Panc1 (cell line): Measurements from ENCODE around the gene KDM1A. TPM values are rescaled to one million over a fixed set of nuclear protein-coding genes. Genes with fewer than 3 reads are reported as not detected.

ENCODE experiments used
- ATAC-seq: fragments of 200-7000 bp; cut with Tn5 transposase; 2 replicates; pipeline ENCODE4 v1.9.1; 2020; ENCODE audit warnings: mild to moderate bottlenecking, moderate library complexity
- BruUV-seq: library from RNA; stranded (reverse); fragments of 400-500 nt; replicated peaks from 2 replicates; lab custom pipeline; 2021; lab: Mats Ljungman, UMichigan
- CTCF ChIA-PET: fragments of 300-600 bp; sonication (Branson Sonifier 250); formaldehyde crosslinking; loops from one replicate; lab custom pipeline; 2022; ENCODE audit warnings: antibody characterized with exemption; lab: Charles Lee
- POLR2A ChIA-PET: fragments of 300-600 bp; sonication (Branson Sonifier 250); formaldehyde crosslinking; loops from one replicate; lab custom pipeline; 2022; ENCODE audit warnings: antibody characterized with exemption; lab: Charles Lee
- DNase-seq: peaks from one replicate; pipeline ENCODE4 v3.0.0-alpha.2; 2010; ENCODE audit warnings: low read depth, low spot score
- H3K27ac ChIP-seq: 2 replicates; pipeline ENCODE4 v1.5.1; 2011; ENCODE audit warnings: mild to moderate bottlenecking, low read length, inconsistent platforms
- H3K27me3 ChIP-seq: fragments of 200-500 bp; sonication (Bioruptor generic); 2 replicates; pipeline ENCODE4 v1.6.0; 2014; ENCODE audit warnings: low read length, inconsistent platforms; ENCODE audit not compliant: control insufficient read depth, insufficient read depth
- H3K36me3 ChIP-seq: fragments of 200-500 bp; sonication (Bioruptor generic); 2 replicates; pipeline ENCODE4 v1.5.1; 2014; ENCODE audit warnings: inconsistent platforms, mild to moderate bottlenecking, low read length, moderate library complexity; ENCODE audit not compliant: control insufficient read depth, insufficient read depth
- H3K4me1 ChIP-seq: 2 replicates; pipeline ENCODE4 v1.5.1; 2011; ENCODE audit warnings: inconsistent platforms, mild to moderate bottlenecking, low read length, moderate library complexity; ENCODE audit not compliant: control insufficient read depth, insufficient read depth
- H3K4me3 ChIP-seq, 2 experiments: 2 replicates each; pipeline ENCODE4 v1.5.1; 2011 to 2012; ENCODE audit warnings: low read depth in 2 of 2, low read length in 2 of 2, mild to moderate bottlenecking in 2 of 2, inconsistent platforms in 1 of 2, moderate library complexity in 1 of 2
- H3K9me3 ChIP-seq: fragments of 200-500 bp; sonication (Bioruptor generic); 2 replicates; pipeline ENCODE4 v1.5.1; 2014; ENCODE audit warnings: low read depth, mild to moderate bottlenecking, inconsistent platforms, low read length, moderate library complexity; ENCODE audit not compliant: control insufficient read depth, insufficient read depth
- POLR2AphosphoS5 ChIP-seq: IDR thresholded peaks from 2 replicates; pipeline ENCODE4 v1.6.1; 2012; ENCODE audit warnings: mild to moderate bottlenecking, low read depth, low read length, moderate library complexity
- SIN3A ChIP-seq: IDR thresholded peaks from 2 replicates; pipeline ENCODE4 v1.6.1; 2012; ENCODE audit warnings: low read depth, mild to moderate bottlenecking, low read length, moderate library complexity, borderline replicate concordance; ENCODE audit not compliant: insufficient read depth
- TCF7L2 ChIP-seq: IDR thresholded peaks from 2 replicates; pipeline ENCODE4 v1.6.1; 2011; ENCODE audit warnings: mild to moderate bottlenecking, low read depth, low read length, inconsistent platforms
- in situ Hi-C: cut with HindIII; loops from 2 replicates; pipeline ENCODE4 v1.10.0; 2016; ENCODE audit warnings: low sequenced_read_pairs, low pct_unique_long_range_greater_than_20kb
- intact Hi-C: fragments of 100-400 bp; cut with micrococcal nuclease; formaldehyde crosslinking; loops from one replicate; pipeline ENCODE4 v1.10.0; 2022; ENCODE audit not compliant: unreplicated experiment
- total RNA-seq: library from RNA; stranded (reverse); gene quantifications from one replicate; pipeline ENCODE4 v1.2.1, GENCODE V29; 2021; ENCODE audit not compliant: unreplicated experiment
- TF ChIP-seq, protein P1 (sequence below): fragments of 450-650 bp; IDR thresholded peaks from 2 replicates; pipeline ENCODE4 v1.5.1; 2017; ENCODE audit warnings: mild to moderate bottlenecking
- TF ChIP-seq, protein P2 (sequence below), 2 experiments: IDR thresholded peaks; 2 replicates each; pipeline ENCODE4 v1.6.1; 2011 to 2012; ENCODE audit warnings: low read depth in 2 of 2, control low read depth in 1 of 2, low read length in 1 of 2, mild to moderate bottlenecking in 1 of 2, moderate library complexity in 1 of 2; ENCODE audit not compliant: insufficient read depth in 1 of 2

The KDM1A gene
- total RNA-seq, 1 experiment from 2014 or later, result 120 TPM

DNA sequence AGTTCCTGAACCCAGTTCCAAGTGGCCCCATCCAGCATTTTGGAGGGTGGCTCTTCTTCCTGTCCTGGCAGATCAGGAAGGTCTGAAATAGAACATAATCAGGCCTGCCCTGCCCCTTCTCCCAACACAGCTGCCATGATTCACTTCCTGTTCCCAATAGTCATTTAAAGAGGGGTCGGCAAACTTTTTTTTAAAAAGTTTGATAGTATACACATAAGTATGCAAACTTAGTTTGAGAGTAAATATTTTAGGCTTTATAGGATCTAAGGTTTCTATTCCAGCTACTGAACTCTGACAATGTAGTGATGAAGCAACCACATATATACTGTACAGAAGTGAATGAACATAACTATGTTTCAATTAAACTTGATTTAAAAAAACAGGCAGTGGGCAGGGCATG, 83.0 kb downstream of the KDM1A start:
- H3K9me3 ChIP-seq, result no peaks in the 10 kb centered on the region
- DNase-seq (peak; percentile 57), ATAC-seq (peak; percentile 26; the same call in 1 of the 2 replicates)
- BruUV-seq, result no TSS peak
- in situ Hi-C loops, result no loop called here
- peaks cover 46% of the 10 kb centered on the region for H3K4me1 ChIP-seq
- POLR2A ChIA-PET, result no interaction called here
- TF ChIP-seq POLR2AphosphoS5, result no peak
- TF ChIP-seq, protein P1, sequence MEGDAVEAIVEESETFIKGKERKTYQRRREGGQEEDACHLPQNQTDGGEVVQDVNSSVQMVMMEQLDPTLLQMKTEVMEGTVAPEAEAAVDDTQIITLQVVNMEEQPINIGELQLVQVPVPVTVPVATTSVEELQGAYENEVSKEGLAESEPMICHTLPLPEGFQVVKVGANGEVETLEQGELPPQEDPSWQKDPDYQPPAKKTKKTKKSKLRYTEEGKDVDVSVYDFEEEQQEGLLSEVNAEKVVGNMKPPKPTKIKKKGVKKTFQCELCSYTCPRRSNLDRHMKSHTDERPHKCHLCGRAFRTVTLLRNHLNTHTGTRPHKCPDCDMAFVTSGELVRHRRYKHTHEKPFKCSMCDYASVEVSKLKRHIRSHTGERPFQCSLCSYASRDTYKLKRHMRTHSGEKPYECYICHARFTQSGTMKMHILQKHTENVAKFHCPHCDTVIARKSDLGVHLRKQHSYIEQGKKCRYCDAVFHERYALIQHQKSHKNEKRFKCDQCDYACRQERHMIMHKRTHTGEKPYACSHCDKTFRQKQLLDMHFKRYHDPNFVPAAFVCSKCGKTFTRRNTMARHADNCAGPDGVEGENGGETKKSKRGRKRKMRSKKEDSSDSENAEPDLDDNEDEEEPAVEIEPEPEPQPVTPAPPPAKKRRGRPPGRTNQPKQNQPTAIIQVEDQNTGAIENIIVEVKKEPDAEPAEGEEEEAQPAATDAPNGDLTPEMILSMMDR, result no peak
- TF ChIP-seq, protein P2, sequence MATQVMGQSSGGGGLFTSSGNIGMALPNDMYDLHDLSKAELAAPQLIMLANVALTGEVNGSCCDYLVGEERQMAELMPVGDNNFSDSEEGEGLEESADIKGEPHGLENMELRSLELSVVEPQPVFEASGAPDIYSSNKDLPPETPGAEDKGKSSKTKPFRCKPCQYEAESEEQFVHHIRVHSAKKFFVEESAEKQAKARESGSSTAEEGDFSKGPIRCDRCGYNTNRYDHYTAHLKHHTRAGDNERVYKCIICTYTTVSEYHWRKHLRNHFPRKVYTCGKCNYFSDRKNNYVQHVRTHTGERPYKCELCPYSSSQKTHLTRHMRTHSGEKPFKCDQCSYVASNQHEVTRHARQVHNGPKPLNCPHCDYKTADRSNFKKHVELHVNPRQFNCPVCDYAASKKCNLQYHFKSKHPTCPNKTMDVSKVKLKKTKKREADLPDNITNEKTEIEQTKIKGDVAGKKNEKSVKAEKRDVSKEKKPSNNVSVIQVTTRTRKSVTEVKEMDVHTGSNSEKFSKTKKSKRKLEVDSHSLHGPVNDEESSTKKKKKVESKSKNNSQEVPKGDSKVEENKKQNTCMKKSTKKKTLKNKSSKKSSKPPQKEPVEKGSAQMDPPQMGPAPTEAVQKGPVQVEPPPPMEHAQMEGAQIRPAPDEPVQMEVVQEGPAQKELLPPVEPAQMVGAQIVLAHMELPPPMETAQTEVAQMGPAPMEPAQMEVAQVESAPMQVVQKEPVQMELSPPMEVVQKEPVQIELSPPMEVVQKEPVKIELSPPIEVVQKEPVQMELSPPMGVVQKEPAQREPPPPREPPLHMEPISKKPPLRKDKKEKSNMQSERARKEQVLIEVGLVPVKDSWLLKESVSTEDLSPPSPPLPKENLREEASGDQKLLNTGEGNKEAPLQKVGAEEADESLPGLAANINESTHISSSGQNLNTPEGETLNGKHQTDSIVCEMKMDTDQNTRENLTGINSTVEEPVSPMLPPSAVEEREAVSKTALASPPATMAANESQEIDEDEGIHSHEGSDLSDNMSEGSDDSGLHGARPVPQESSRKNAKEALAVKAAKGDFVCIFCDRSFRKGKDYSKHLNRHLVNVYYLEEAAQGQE (IDR thresholded peaks at IDR 0.05; ENCODE audit: insufficient read depth in 1 of 2, low read depth in 2 of 2, low read length in 1 of 2), result no peak
- TF ChIP-seq TCF7L2, result no peak
- TF ChIP-seq SIN3A, result no peak
- peak overlapping the region; percentile 63 for H3K27ac ChIP-seq
- peaks cover 8% of the 10 kb centered on the region; the same call in 1 of the 2 replicates for H3K36me3 ChIP-seq
- intact Hi-C loops, result no loop called here
- CTCF ChIA-PET, result interaction anchor here (0.5 to 1.6 kb wide), 3 partner anchors 73 to 82 kb away, joined by 3 to 6 read pairs (median 4); no protein-coding TSS in a partner anchor
- no peaks in the 10 kb centered on the region for H3K27me3 ChIP-seq
- no peak overlapping the region for H3K4me3 ChIP-seq

GRCh38 chr1:23103001-23103889, 84.0 kb downstream of the KDM1A start:
- CTCF ChIA-PET, result interaction anchor here (0.6 to 1.6 kb wide), 4 partner anchors 75 to 425 kb away, joined by 3 to 8 read pairs (median 5); no protein-coding TSS in a partner anchor
- ATAC-seq (peak; percentile 66), DNase-seq (peak; percentile 74)
- POLR2A ChIA-PET, result interaction anchor here (0.5 to 0.9 kb wide), 3 partner anchors 58 to 448 kb away, joined by 3 to 4 read pairs (median 4); no protein-coding TSS in a partner anchor
- in situ Hi-C loops (no loop called here), intact Hi-C loops (no loop called here)
- H3K27ac ChIP-seq, result peak overlapping the region; percentile 20
- peaks cover 8% of the 10 kb centered on the region; the same call in 1 of the 2 replicates for H3K36me3 ChIP-seq
- BruUV-seq, result no TSS peak
- TF ChIP-seq, protein P1, result no peak
- TF ChIP-seq POLR2AphosphoS5 (no peak), TCF7L2 (no peak)
- TF ChIP-seq, protein P2 (IDR thresholded peaks at IDR 0.05; ENCODE audit: insufficient read depth in 1 of 2, low read depth in 2 of 2, low read length in 1 of 2), result no peak
- no peaks in the 10 kb centered on the region for H3K27me3 ChIP-seq
- no peaks in the 10 kb centered on the region for H3K9me3 ChIP-seq
- peaks cover 46% of the 10 kb centered on the region for H3K4me1 ChIP-seq
- no peak overlapping the region for H3K4me3 ChIP-seq
